Adipocyte (in vitro differentiated cells): ENCODE data around the gene FPGS.

Experiments
- DNase-seq: peaks from one replicate; pipeline ENCODE4 v3.0.0-alpha.2; 2015; ENCODE audit warnings: low read depth
- H3K27me3 ChIP-seq: replicated peaks from 2 replicates; pipeline ENCODE4 v1.7.0; 2013; ENCODE audit warnings: mild to moderate bottlenecking, low read length, moderate library complexity; ENCODE audit not compliant: control insufficient read depth, insufficient read depth
- H3K36me3 ChIP-seq: 2 replicates; pipeline ENCODE4 v1.7.0; 2013; ENCODE audit warnings: low read length, mild to moderate bottlenecking, moderate library complexity; ENCODE audit not compliant: control insufficient read depth, insufficient read depth, severe bottlenecking
- H3K4me1 ChIP-seq: 2 replicates; pipeline ENCODE4 v1.7.0; 2013; ENCODE audit warnings: mild to moderate bottlenecking, low read length, moderate library complexity; ENCODE audit not compliant: control insufficient read depth, insufficient read depth
- H3K4me3 ChIP-seq: 2 replicates; pipeline ENCODE4 v1.7.0; 2013; ENCODE audit warnings: mild to moderate bottlenecking, low read length, moderate library complexity
- H3K9ac ChIP-seq: 2 replicates; pipeline ENCODE4 v1.7.0; 2013; ENCODE audit warnings: mild to moderate bottlenecking, low read length, moderate library complexity
- H3K9me3 ChIP-seq: 2 replicates; pipeline ENCODE4 v1.7.0; 2013; ENCODE audit warnings: mild to moderate bottlenecking, low read length, moderate library complexity; ENCODE audit not compliant: control insufficient read depth

The FPGS gene

GRCh38 chr9:127816728-127817127, 14.0 kb downstream of the FPGS start:
- H3K4me3 ChIP-seq = no peak overlapping the region
- H3K4me1 ChIP-seq = peaks cover 10% of the 10 kb centered on the region
- no peak for DNase-seq
- peak overlapping the region; percentile 65 for H3K9ac ChIP-seq
- peaks cover 86% of the 10 kb centered on the region for H3K36me3 ChIP-seq
- no peaks in the 10 kb centered on the region for H3K27me3 ChIP-seq
- H3K9me3 ChIP-seq = no peaks in the 10 kb centered on the region

GRCh38 chr9:127817881-127818434, 15.3 kb downstream of the FPGS start:
- peaks cover 15% of the 10 kb centered on the region for H3K4me1 ChIP-seq
- no peak for DNase-seq

GRCh38 chr9:127818574-127818973, 15.9 kb downstream of the FPGS start:
- Histone ChIP-seq H3K27me3 (no peaks in the 10 kb centered on the region), H3K4me3 (no peak overlapping the region), H3K36me3 (peaks cover 81% of the 10 kb centered on the region), H3K9me3 (no peaks in the 10 kb centered on the region), H3K9ac (no peak overlapping the region), H3K4me1 (peaks cover 15% of the 10 kb centered on the region)
- no peak for DNase-seq

More at GRCh38 chr9:127817881-127818434, 15.3 kb downstream of the FPGS start:
- Histone ChIP-seq H3K9me3 (no peaks in the 10 kb centered on the region), H3K9ac (peak overlapping the region; percentile 65), H3K4me3 (no peak overlapping the region), H3K36me3 (peaks cover 84% of the 10 kb centered on the region), H3K27me3 (no peaks in the 10 kb centered on the region)

DNA sequence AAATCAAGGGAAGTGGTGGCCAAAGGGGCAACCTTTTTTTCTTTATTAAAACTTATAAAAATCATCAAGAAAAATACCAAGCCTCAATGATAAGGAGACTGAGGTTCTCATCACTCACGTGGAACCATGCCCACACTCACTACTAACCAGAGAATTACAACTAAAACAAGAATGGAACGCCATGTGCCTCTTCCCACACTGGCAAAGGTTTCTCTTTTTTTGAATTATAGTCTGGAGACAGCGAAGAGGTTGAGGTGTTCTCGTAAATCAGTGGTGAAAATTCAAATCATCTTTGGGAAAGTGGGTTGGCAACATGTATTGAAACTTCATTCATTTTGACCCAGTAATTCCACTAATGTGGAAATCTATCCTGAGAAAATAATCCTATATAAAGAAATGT, 19.4 kb downstream of the FPGS start:
- H3K4me1 ChIP-seq = peaks cover 13% of the 10 kb centered on the region
- H3K4me3 ChIP-seq = no peak overlapping the region
- no peak for DNase-seq
- no peaks in the 10 kb centered on the region for H3K9me3 ChIP-seq
- no peaks in the 10 kb centered on the region for H3K27me3 ChIP-seq
- H3K36me3 ChIP-seq = peaks cover 78% of the 10 kb centered on the region
- H3K9ac ChIP-seq = no peak overlapping the region

DNA sequence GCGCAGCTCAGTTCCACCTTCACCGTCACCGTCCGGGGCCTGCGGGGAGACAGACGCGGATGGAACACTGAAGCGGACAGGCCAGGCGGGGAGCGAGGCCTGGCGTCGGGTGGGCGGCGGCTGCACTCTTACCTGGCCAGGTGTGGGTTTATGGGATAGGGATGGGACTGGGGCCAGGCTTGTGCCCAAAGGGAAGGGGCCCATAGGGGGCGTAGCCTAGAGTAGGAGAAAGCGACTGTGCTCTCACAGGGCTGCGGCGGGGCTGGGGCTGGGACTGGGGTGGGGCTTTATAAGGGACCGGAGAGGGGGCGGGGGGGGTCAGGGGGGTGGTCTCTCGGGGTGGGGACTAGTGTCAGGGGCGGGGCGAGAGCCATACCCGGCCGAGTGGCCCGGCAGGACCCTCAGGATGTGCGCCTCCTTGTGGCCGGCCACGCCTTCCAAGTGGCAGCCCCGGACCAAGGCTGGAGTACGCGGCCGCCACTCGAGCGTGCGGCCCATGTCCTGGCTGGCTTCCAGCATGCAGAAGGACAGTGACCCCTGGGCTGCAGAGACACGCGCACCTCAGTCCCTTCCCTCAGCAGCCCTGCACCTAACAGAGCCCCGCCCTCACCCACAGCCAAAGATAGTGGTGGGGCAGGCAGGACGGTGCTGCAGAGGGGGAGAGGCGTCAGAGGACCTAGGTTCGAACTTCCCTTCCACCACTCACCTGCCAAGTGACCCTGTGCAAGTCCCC, 22.8 kb downstream of the FPGS start:
- Histone ChIP-seq H3K4me3 (no peak overlapping the region), H3K27me3 (no peaks in the 10 kb centered on the region), H3K36me3 (peaks cover 67% of the 10 kb centered on the region), H3K4me1 (peaks cover 29% of the 10 kb centered on the region), H3K9ac (no peak overlapping the region), H3K9me3 (no peaks in the 10 kb centered on the region)
- no peak for DNase-seq

DNA sequence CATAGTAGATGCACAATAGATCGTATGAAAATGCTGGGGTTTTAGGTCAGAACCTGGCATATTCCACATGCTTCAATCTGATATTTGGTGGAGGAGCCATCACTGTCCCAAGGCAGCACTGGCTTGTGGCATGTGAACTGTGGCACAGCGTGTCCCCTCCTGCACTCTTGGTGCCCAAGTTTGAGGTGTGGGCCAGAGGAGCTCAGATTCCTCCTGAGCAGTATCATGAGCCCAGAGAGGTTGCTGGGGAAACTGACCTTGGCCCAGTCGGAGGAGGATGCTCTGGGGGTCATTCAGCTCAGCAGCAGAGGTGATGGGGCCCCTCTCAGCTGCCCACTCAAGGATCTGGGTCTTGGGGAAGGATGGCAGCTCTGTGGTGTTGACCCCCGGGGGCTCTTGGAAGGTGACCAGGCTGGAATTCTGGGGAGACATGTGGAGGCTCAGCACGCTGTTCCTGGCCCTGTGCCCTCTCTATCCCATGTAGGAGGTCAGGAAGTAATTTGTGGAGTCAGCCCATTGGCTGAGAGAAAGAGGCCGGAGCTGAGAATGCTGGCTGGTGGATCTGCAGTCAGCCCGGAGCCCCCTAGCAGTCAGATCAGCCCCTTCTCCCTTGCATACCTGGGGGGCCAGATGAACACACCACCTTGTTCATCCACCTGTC, 23.7 kb downstream of the FPGS start:
- Histone ChIP-seq H3K36me3 (peaks cover 61% of the 10 kb centered on the region), H3K9me3 (no peaks in the 10 kb centered on the region), H3K4me3 (no peak overlapping the region), H3K27me3 (no peaks in the 10 kb centered on the region), H3K9ac (no peak overlapping the region), H3K4me1 (peaks cover 29% of the 10 kb centered on the region)
- no peak for DNase-seq

- Histone ChIP-seq H3K9me3 (no peaks in the 10 kb centered on the region), H3K36me3 (peaks cover 51% of the 10 kb centered on the region), H3K27me3 (no peaks in the 10 kb centered on the region), H3K4me3 (peak overlapping the region; percentile 50), H3K4me1 (peaks cover 38% of the 10 kb centered on the region), H3K9ac (peak overlapping the region; percentile 83)
- DNase-seq = peak; percentile 60
These were observed 25.8 kb downstream of the FPGS start for GRCh38 chr9:127828262-127829031.

DNA sequence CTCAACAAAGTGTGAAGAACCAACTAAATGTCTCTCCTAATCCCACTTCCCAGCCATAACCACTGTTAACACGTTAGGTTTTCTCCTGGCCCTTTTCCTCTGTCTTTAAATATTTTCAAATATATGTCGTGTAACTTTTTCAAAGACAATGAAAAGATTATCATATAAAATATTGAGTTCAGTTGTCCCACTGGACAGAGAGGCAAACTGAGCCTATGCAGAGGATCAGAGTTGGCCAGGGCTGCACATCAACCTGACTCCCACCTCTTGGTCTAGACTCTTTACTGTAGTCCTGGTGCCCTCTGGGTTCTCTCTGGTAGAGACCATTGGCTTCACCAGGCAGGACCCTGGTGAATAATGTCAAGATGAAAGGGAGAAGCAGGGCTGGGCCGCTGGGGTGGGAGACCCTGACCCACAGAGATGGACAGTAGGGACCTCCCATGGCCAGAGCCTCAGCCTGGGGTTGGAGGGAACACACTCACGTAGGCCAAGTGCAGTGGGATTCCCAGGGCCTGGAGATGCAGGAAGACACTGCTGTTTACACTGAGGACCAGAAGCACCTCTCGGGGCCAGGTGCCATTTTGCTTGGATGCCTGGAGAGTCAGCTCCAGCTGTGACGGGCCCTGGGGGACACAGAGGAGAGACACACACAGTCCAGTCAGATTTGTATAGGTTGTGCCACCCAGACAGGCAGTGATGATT, 26.7 kb downstream of the FPGS start:
- H3K4me1 ChIP-seq = peaks cover 46% of the 10 kb centered on the region
- no peak for DNase-seq
- H3K36me3 ChIP-seq = peaks cover 43% of the 10 kb centered on the region
- no peaks in the 10 kb centered on the region for H3K9me3 ChIP-seq
- H3K9ac ChIP-seq = peak overlapping the region; percentile 83
- H3K27me3 ChIP-seq = no peaks in the 10 kb centered on the region
- no peak overlapping the region for H3K4me3 ChIP-seq

- no peaks in the 10 kb centered on the region for H3K9me3 ChIP-seq
- no peaks in the 10 kb centered on the region for H3K27me3 ChIP-seq
- DNase-seq = no peak
- H3K36me3 ChIP-seq = peaks cover 17% of the 10 kb centered on the region
- peaks cover 70% of the 10 kb centered on the region for H3K4me1 ChIP-seq
- no peak overlapping the region for H3K4me3 ChIP-seq
- peak overlapping the region; percentile 25 for H3K9ac ChIP-seq
These were observed 29.6 kb downstream of the FPGS start for GRCh38 chr9:127832248-127832647.

DNA sequence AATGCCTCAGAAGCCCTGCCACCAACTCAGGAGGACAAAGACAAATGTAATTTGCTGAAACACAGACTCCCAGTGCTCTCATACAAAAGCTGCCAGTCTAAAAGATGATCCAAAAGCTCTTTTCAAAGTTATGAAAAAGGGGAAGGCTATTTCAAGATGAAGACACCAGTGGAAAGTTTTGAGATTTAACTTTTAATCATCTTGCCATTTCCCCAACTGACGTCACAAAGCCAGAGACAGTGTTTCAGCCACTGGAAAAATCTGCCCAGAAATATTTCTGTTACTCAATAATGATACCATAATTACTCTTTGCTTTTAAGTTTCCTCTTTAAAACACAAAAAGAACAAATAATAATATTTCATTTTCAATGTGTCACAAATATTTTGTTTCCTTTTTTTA, 30.9 kb downstream of the FPGS start:
- no peaks in the 10 kb centered on the region for H3K9me3 ChIP-seq

More for the DNA sequence above, 30.9 kb downstream of the FPGS start:
- Histone ChIP-seq H3K4me3 (peak overlapping the region; percentile 24), H3K9ac (peak overlapping the region; percentile 63), H3K27me3 (no peaks in the 10 kb centered on the region), H3K36me3 (peaks cover 12% of the 10 kb centered on the region), H3K4me1 (peaks cover 72% of the 10 kb centered on the region)
- peak; percentile 63 for DNase-seq
